Chondrocyte (in vitro differentiated cells): Measurements from ENCODE around the gene DOCK2. TPM values are rescaled to one million over a fixed set of nuclear protein-coding genes. Genes with fewer than 3 reads are reported as not detected.
A peak's percentile ranks its signal among the peaks of the same experiment; 100 is the strongest.

Source experiments
- DNase-seq: peaks from one replicate; pipeline ENCODE4 v3.0.0; 2021; ENCODE audit warnings: mixed read lengths, low spot score
- H3K27ac Mint-ChIP-seq: one replicate; pipeline ENCODE4 v1.8.0; 2021; ENCODE audit warnings: mild to moderate bottlenecking, moderate library complexity, mixed read lengths; ENCODE audit not compliant: unreplicated experiment
- H3K27me3 Mint-ChIP-seq: 2 replicates; pipeline ENCODE4 v1.8.0; 2021; ENCODE audit warnings: low read depth, mixed read lengths
- H3K36me3 Mint-ChIP-seq: 2 replicates; pipeline ENCODE4 v1.8.0; 2021; ENCODE audit warnings: low read depth, mixed read lengths
- H3K4me1 Mint-ChIP-seq: 2 replicates; pipeline ENCODE4 v1.8.0; 2021; ENCODE audit warnings: low read depth, mild to moderate bottlenecking, mixed read lengths
- H3K4me3 Mint-ChIP-seq: one replicate; pipeline ENCODE4 v1.8.0; 2021; ENCODE audit warnings: mild to moderate bottlenecking, moderate library complexity, mixed read lengths; ENCODE audit not compliant: unreplicated experiment
- H3K9me3 Mint-ChIP-seq: 2 replicates; pipeline ENCODE4 v1.8.0; 2021; ENCODE audit warnings: low read depth, mixed read lengths
- CTCF ChIP-seq: fragments of 200-600 bp; sonication (generic); IDR thresholded peaks from 2 replicates; pipeline ENCODE4 v1.5.0; 2021; ENCODE audit warnings: antibody characterized with exemption, mild to moderate bottlenecking, moderate library complexity
- total RNA-seq: library from RNA; stranded (reverse); gene quantifications from 3 replicates; pipeline ENCODE4 v1.2.1, GENCODE V29; 2021

The DOCK2 gene
- total RNA-seq, 1 donor from 2014 or later, result 3.1 TPM

- Mint-ChIP-seq H3K4me3 (no peak overlapping the region), H3K36me3 (no peaks in the 10 kb centered on the region), H3K4me1 (no peaks in the 10 kb centered on the region), H3K27me3 (no peaks in the 10 kb centered on the region), H3K27ac (no peak overlapping the region), H3K9me3 (peaks cover 16% of the 10 kb centered on the region)
- DNase-seq, result no peak
- TF ChIP-seq CTCF, result no peak
Measured at GRCh38 chr5:169847519-169847918, 210.4 kb downstream of the DOCK2 start.

- Mint-ChIP-seq H3K4me1 (no peaks in the 10 kb centered on the region), H3K4me3 (no peak overlapping the region), H3K9me3 (peaks cover 16% of the 10 kb centered on the region), H3K36me3 (no peaks in the 10 kb centered on the region), H3K27ac (no peak overlapping the region), H3K27me3 (no peaks in the 10 kb centered on the region)
- TF ChIP-seq CTCF, result no peak
- DNase-seq, result no peak
Measured at GRCh38 chr5:169848271-169848670, 211.2 kb downstream of the DOCK2 start.

- Mint-ChIP-seq H3K4me3 (no peak overlapping the region), H3K36me3 (no peaks in the 10 kb centered on the region), H3K27me3 (no peaks in the 10 kb centered on the region), H3K9me3 (peaks cover 16% of the 10 kb centered on the region), H3K27ac (no peak overlapping the region), H3K4me1 (no peaks in the 10 kb centered on the region)
- no peak for DNase-seq
- TF ChIP-seq CTCF, result no peak
Measured at GRCh38 chr5:169848792-169849191, 211.7 kb downstream of the DOCK2 start.

- Mint-ChIP-seq H3K4me3 (no peak overlapping the region), H3K27me3 (no peaks in the 10 kb centered on the region), H3K27ac (no peak overlapping the region), H3K4me1 (no peaks in the 10 kb centered on the region), H3K9me3 (peaks cover 16% of the 10 kb centered on the region), H3K36me3 (no peaks in the 10 kb centered on the region)
- no peak for DNase-seq
- peak; percentile 58 for TF ChIP-seq CTCF
Measured at GRCh38 chr5:169850409-169850808, 213.3 kb downstream of the DOCK2 start.

GRCh38 chr5:169851321-169851850 lies 214.3 kb downstream of the DOCK2 start:
- TF ChIP-seq CTCF, result no peak
- H3K27ac Mint-ChIP-seq, result no peak overlapping the region
- DNase-seq, result no peak
- no peaks in the 10 kb centered on the region for H3K36me3 Mint-ChIP-seq
- H3K4me3 Mint-ChIP-seq, result no peak overlapping the region
- H3K4me1 Mint-ChIP-seq, result peaks cover under 1% of the 10 kb centered on the region
- peaks cover 16% of the 10 kb centered on the region for H3K9me3 Mint-ChIP-seq
- H3K27me3 Mint-ChIP-seq, result no peaks in the 10 kb centered on the region
